HG03571 (cell line): Measurements from ENCODE around the gene TMEM255B.
"Not testable (repeated sequence)": the region's sequence is repeated elsewhere in the genome, so short reads cannot be mapped to it uniquely, and the experiment has no call there.

Experiments used
- ATAC-seq: cut with Tn5 transposase; IDR thresholded peaks from one replicate; pipeline ENCODE4 v1.9.1; 2021; ENCODE audit not compliant: unreplicated experiment

Gene TMEM255B

GRCh38 chr13:113734099-113734825 lies 24.8 kb upstream of the TMEM255B start:
- no peak for ATAC-seq

- ATAC-seq, result no peak
Observed at GRCh38 chr13:113734826-113735125, 24.2 kb upstream of the TMEM255B start.

GRCh38 chr13:113735194-113735593 lies 23.8 kb upstream of the TMEM255B start:
- ATAC-seq, result no peak

GRCh38 chr13:113735750-113736149 lies 23.3 kb upstream of the TMEM255B start:
- no peak for ATAC-seq

- no peak for ATAC-seq
Observed at GRCh38 chr13:113736258-113736731, 22.7 kb upstream of the TMEM255B start.

GRCh38 chr13:113737803-113738202 lies 21.2 kb upstream of the TMEM255B start:
- no peak for ATAC-seq

GRCh38 chr13:113739527-113740285 lies 19.3 kb upstream of the TMEM255B start:
- ATAC-seq, result no peak

GRCh38 chr13:113740286-113740556 lies 18.8 kb upstream of the TMEM255B start:
- ATAC-seq, result no peak

- ATAC-seq, result no peak
Observed at GRCh38 chr13:113740661-113741060, 18.4 kb upstream of the TMEM255B start.

- no peak for ATAC-seq
Observed at GRCh38 chr13:113741191-113741668, 17.8 kb upstream of the TMEM255B start.

- no peak for ATAC-seq
Observed at GRCh38 chr13:113742000-113742441, 17.0 kb upstream of the TMEM255B start.

GRCh38 chr13:113742445-113743120 lies 16.4 kb upstream of the TMEM255B start:
- ATAC-seq, result no peak

GRCh38 chr13:113743366-113744195 lies 15.4 kb upstream of the TMEM255B start:
- ATAC-seq, result no peak

- no peak for ATAC-seq
Observed at GRCh38 chr13:113744197-113745000, 14.6 kb upstream of the TMEM255B start.

GRCh38 chr13:113745059-113745458 lies 14.0 kb upstream of the TMEM255B start:
- no peak for ATAC-seq

GRCh38 chr13:113745500-113746142 lies 13.4 kb upstream of the TMEM255B start:
- not testable (repeated sequence) for ATAC-seq

- no peak for ATAC-seq
Observed at GRCh38 chr13:113746143-113746525, 12.9 kb upstream of the TMEM255B start.

- ATAC-seq, result no peak
Observed at GRCh38 chr13:113746671-113747070, 12.4 kb upstream of the TMEM255B start.

- ATAC-seq, result no peak
Observed at GRCh38 chr13:113747291-113747833, 11.7 kb upstream of the TMEM255B start.
